Activated CD8-positive, alpha-beta memory T cell treated with anti-CD3 and anti-CD28 coated beads, Interleukin-2, amount 50 U/mL, for 48 hours (primary cell): ENCODE data around the gene HPX.

Source experiments
- DNase-seq: peaks from one replicate; pipeline ENCODE4 v3.0.0-alpha.2; 2020

Gene HPX

GRCh38 chr11:6440906-6441358 is at the start of gene HPX:
TSS of gene HPX (minus strand) at chr11:6440987. CDS start at chr11:6440963, 24 bp downstream.
- DNase-seq = no peak

GRCh38 chr11:6489306-6489705 is 48.5 kb upstream of the HPX start:
- no peak for DNase-seq

GRCh38 chr11:6488821-6489220 is 48.0 kb upstream of the HPX start:
- no peak for DNase-seq

GRCh38 chr11:6488342-6488741 is 47.6 kb upstream of the HPX start:
- DNase-seq = no peak

GRCh38 chr11:6486938-6487337 is 46.2 kb upstream of the HPX start:
- no peak for DNase-seq

GRCh38 chr11:6486256-6486655 is 45.5 kb upstream of the HPX start:
- no peak for DNase-seq

GRCh38 chr11:6485661-6486060 is 44.9 kb upstream of the HPX start:
- DNase-seq = no peak

- DNase-seq = no peak
Observed at GRCh38 chr11:6483015-6483414, 42.2 kb upstream of the HPX start.

- DNase-seq = no peak
Observed at GRCh38 chr11:6482441-6482840, 41.7 kb upstream of the HPX start.

GRCh38 chr11:6481924-6482275 is 41.1 kb upstream of the HPX start:
- no peak for DNase-seq

- DNase-seq = peak; percentile 96
Observed at GRCh38 chr11:6481012-6481923, 40.5 kb upstream of the HPX start, which contains the start of the genes ARFIP2 and TIMM10B. TSS of gene ARFIP2 (minus strand) at chr11:6481331. CDS start at chr11:6480421, 910 bp downstream. TSS of gene TIMM10B (plus strand) at chr11:6481501. CDS start at chr11:6481517, 16 bp downstream.

GRCh38 chr11:6480299-6480914 is 39.6 kb upstream of the HPX start:
- no peak for DNase-seq

GRCh38 chr11:6476571-6476970 is 35.8 kb upstream of the HPX start:
- DNase-seq = no peak

- no peak for DNase-seq
Observed at GRCh38 chr11:6475936-6476335, 35.1 kb upstream of the HPX start.

GRCh38 chr11:6474806-6475500 is 34.2 kb upstream of the HPX start:
- DNase-seq = no peak

GRCh38 chr11:6474413-6474792 is 33.6 kb upstream of the HPX start:
- no peak for DNase-seq

- peak; percentile 75 for DNase-seq
Observed at GRCh38 chr11:6473451-6474412, 32.9 kb upstream of the HPX start, which contains the start of gene TRIM3. TSS of gene TRIM3 (minus strand) at chr11:6473941. CDS start at chr11:6465695, 8,246 bp downstream.

- no peak for DNase-seq
Observed at GRCh38 chr11:6472934-6473333, 32.1 kb upstream of the HPX start.

GRCh38 chr11:6469599-6469998 is 28.8 kb upstream of the HPX start:
- no peak for DNase-seq

- DNase-seq = no peak
Observed at GRCh38 chr11:6468712-6469495, 28.1 kb upstream of the HPX start.

- DNase-seq = no peak
Observed at GRCh38 chr11:6459099-6459450, 18.3 kb upstream of the HPX start.
